ENCODE results near the gene COL6A2.

Gene COL6A2

DNA sequence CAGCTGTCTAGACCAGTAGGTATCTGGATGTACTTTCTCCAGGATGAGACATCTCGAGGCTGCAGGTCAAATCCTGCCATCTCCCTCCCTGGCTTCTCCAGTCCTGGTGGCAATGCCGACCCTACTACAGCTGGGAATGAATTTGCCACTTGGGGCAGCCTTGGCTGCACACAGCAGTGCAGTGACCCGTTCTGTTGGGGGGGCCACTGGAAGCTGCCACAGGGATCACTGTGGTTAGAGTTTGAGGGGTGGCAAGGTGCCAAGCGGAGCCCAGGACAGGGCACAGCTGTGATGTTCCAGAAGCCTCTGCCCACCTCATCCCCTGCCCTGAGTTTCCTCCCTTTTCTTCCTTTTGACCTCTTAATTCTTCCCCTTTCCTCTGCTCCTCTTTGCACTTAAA lies 17.1 kb downstream of the COL6A2 start:
- no peak for DNase-seq (ENCODE audit: low read depth)

DNA sequence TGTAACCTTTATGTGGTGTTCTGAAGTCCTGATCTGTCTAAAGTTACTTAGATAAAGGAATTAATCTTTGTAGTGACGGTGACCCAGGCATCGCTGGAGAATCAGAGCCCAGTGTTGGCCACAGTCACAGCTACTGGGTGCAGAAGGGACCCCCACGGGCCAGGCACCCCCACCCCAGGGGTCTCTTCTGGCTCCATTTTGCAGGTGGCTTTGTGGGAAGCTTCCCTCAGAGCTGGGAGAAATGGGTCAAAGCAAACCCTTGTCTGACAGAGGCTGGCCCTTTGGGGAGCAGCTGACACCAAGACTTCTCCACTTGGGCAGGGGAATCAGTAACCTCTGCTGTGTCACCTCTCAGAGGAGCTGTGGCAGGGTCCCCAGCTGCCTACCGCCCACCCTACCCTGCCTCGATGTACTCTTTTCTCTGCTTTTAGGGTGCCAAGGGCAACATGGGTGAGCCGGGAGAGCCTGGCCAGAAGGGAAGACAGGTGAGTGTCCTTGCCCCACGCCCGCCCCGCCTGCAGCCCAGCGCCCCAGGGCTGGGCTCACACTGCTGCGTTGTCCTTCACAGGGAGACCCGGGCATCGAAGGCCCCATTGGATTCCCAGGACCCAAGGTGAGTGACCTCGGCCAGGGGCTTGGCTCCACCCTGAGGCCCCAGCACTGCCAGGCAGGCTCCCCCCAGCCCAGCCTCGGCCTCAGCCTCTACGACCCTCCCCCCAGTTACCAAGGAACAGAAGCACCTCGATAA lies 17.7 kb downstream of the COL6A2 start:
- DNase-seq (ENCODE audit: low read depth) = no peak

DNA sequence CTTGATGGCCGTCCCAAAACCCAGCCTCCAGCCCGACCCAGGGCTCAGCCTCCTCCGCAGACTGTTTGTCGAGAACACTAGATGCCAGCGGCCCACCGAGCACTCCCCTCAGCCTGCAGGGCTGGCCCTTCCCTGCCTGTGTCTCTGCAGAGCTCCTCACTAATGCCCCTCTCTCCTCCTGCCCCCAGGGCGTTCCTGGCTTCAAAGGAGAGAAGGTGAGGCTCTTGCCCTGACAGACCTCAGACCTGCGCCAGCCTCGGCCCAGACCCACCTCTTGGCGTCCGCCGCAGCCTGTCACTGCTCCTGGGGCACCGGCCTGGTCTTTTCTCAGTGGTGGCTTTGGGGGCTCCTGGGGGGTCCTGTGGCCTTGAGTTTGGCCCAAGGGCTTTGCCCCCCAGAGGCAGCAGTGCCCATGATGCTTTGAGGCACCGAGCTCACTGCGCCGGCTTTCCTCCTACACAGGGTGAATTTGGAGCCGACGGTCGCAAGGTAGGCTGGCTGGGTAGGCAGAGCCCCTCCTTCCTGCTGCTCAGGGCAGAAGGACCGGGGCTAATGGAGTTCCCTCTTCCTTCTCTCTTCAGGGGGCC lies 18.4 kb downstream of the COL6A2 start:
- no peak for DNase-seq (ENCODE audit: low read depth)

GRCh38 chr21:46116776-46117585 lies 19.1 kb downstream of the COL6A2 start:
- DNase-seq (ENCODE audit: low read depth) = no peak

DNA sequence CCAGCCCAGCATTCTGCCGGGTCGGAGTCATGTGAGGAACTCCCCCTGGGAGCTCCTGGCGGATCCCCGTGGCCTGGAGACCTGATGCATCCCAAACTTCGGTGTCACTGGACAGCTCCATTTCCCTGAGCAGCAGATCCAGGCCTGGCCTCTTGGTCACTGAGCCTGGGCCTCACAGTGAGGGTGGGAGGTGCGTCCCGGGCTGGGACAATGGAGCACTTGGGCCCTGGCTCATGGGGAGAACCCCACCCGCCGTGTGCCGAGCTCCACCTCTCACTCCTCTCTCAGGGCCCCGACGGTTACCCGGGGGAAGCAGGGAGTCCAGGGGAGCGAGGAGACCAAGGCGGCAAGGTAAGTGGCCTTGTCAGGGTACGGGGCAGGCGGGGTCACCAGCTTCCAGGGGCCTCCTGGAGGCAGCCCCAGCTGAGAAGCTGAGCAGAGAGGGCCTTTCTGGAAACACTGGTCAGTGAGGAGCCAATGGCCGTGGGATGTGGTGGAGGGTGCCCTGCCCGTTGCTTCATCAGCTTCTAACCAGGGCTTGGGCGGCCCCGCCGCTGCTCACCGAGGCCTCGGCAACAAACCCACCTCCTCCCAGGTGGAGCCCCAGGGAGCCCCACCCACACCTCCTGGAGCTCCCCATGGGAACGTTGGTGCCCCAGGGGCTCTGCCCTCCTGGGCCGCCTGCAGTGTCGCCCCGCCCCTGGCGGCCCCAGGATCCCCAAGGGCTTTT lies 19.8 kb downstream of the COL6A2 start:
- DNase-seq (ENCODE audit: low read depth) = no peak

- no peak for DNase-seq (ENCODE audit: low read depth)
Observed at GRCh38 chr21:46118316-46119143, 20.6 kb downstream of the COL6A2 start.

DNA sequence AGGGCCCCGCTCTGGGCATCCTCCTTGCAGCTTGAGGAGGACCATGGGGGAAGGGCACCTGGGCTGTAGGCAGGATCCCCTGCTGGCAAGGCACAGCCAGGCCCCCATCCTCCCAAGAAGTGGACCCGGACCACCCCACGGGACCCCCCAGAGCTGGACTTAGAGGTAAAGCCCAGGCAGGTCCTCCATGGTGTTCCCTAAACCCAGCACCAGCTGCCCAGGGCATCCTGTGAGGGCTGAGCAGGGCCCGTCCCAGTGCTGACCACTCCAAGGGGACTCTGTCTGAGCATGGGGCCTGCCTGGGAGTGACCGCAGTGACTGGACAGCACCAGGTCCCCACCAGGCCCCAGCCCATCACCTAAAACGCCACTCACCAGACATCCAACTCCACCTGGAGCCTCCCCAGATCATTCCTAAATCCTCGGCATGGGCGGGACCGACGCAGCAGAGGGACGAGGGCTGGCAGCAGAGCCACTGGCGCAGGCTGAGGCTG lies 21.3 kb downstream of the COL6A2 start:
- DNase-seq (ENCODE audit: low read depth) = no peak

DNA sequence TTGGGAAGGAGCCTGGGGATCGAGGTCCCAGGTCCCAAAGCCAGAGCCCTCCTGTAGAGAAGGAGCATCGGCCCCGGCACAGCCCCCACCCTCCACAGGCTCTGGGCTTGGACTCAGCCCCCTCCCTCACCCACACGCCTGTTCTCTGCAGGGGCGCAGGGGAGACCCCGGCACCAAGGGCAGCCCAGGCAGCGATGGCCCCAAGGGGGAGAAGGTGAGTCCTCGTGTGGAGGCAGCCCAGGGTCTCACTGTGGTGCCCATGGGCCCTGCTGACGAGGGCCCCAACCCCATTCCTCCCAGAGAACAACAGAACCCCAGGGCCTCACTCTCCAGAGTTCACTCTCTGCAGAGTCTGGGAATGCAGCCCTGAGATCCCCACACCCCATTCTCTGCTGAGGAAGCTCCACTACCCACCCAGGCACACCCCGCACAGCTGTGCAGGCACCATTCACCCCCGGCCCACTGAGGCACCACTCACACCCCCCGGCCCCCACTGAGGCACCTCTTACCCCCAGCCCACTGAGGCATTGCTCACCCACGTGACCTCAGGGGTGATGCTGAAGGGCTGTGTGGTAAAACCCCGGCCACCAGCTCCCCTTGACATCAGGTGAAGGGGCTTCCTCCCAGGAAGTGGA lies 21.8 kb downstream of the COL6A2 start:
- DNase-seq (ENCODE audit: low read depth) = no peak

DNA sequence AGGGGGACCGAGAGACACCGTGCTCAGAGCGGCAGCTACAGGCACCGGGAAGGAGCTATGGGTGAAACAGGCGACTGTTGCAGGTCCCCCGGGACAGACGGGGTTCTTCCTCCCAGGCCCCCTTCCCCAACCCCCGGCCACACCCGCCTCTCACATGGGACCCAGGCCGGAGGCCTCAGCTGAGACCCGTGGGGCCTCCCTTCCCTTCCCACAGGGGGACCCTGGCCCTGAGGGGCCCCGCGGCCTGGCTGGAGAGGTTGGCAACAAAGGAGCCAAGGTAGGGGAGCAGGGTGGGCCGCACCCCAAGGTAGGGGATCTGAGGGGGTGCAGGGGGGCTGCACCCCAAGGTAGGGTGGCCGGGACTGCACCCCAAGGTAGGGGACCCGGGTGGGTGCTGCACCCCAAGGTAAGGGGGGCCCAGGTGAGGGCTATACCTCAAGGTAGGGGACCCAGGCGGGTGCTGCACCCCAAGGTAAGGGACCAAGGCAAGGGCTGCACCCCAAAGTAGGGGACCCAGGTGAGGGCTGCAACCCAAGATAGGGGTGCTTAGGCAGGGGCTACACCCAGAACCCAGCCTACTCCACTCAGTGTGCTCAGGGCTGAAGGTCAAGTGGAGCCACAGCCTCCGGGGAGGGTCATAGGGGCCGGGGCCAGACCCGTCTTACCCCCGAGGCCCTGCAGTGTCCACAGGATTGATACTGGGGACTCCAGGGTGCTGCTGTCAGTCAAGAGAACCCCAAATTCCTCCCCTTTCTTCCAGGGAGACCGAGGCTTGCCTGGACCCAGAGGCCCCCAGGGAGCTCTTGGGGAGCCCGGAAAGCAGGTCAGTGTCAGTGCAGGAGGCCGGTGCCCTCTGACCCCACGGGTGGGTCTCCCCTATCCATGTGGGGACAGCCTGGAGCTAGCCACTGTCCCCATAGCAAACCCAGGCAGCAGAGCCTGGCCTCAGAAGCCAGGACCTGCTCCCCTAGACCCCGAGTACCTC lies 22.7 kb downstream of the COL6A2 start:
- no peak for DNase-seq (ENCODE audit: low read depth)

- DNase-seq (ENCODE audit: low read depth) = no peak
Observed at GRCh38 chr21:46121286-46122221, 23.6 kb downstream of the COL6A2 start.

GRCh38 chr21:46122237-46122671 lies 24.3 kb downstream of the COL6A2 start:
- no peak for DNase-seq (ENCODE audit: low read depth)

- DNase-seq (ENCODE audit: low read depth) = no peak
Observed at GRCh38 chr21:46122758-46123683, 25.1 kb downstream of the COL6A2 start.

DNA sequence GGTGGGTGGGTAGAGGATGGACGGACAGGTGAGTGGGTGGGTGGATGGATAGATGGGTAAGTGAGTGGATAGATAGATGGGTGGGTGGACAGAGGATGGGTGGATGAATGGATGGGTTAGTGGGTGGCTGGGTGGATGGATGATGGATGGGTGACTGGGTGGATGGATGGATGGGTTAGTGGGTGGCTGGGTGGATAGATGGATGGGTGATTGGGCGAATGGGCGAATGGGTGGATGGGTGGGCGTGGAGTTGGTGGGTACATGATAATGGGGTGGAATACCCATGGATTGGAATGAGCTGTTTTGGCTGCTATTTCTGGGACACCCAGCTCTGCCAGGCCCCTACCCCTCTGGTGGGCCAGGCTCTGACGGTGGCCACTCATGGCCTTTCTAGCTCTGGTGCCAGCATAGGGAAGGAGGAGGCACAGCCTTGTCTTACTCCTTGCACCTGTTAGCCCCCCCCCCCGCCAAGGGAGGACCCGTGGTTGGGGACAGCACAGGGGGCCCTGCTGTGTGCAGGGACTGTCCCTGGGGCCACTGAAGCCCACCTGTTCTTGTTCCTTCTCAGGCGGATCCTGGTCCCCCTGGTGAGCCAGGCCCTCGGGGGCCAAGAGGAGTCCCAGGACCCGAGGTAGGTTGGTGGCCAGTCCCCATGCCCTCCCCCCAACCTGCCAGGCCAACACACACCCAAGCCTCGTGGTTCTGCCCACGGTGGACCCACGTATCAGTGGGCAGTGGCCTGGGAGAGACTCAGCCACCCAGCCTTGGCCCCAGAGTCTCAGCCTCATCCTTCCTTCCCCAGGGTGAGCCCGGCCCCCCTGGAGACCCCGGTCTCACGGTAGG lies 26.4 kb downstream of the COL6A2 start:
- no peak for DNase-seq (ENCODE audit: low read depth)

DNA sequence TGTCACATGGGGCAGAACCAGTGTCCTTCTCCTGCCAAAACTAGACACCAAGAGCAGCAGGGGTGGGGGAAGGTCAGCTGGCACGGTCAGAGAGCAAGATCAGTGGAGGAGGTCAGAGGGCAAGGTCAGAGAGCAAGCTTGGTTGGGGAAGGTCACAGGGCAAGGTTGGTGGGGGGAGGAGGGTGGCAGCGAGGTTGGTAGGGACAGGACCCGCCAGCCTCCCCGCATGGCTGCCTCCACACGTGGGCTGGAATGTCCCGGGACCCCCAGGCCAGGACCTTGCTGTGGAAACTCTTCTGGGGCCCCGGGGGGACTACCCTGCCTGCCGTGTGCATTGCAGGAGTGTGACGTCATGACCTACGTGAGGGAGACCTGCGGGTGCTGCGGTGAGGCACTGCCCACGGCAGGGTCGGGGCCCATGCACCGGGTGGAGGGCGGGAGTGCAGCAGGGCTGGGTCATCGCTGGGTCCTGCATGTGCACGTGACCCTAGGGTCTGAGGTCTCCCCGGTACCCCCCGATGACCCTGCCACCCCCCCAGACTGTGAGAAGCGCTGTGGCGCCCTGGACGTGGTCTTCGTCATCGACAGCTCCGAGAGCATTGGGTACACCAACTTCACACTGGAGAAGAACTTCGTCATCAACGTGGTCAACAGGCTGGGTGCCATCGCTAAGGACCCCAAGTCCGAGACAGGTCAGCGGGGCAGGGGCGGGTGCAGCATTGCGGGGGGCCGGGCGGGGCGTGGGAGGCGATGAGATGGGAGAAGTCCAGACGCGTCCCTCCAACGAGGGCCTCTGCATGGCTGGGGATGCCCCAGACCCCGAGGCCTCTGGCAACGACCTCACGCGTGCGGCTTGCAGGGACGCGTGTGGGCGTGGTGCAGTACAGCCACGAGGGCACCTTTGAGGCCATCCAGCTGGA lies 27.3 kb downstream of the COL6A2 start:
- no peak for DNase-seq (ENCODE audit: low read depth)

- no peak for DNase-seq (ENCODE audit: low read depth)
Observed at GRCh38 chr21:46125846-46126301, 28.0 kb downstream of the COL6A2 start.

Measured in stimulated activated CD8-positive, alpha-beta memory T cell treated with anti-CD3 and anti-CD28 coated beads, Interleukin-15, amount 100 ng/mL, for 1 hour (primary cell).